ENCODE data around the gene RTN4IP1. TPM values are rescaled to one million over a fixed set of nuclear protein-coding genes. Genes with fewer than 3 reads are reported as not detected.

Gene RTN4IP1
- total and polyA plus RNA-seq, 9 of the 15 experiments (the other 6 are each of a cell fraction or from before 2014, with no cell fraction given) = 17.9 to 46.0 (median 22.2) TPM

GRCh38 chr6:106553440-106553839 lies 75.9 kb downstream of the RTN4IP1 start (continued):
- TF ChIP-seq ZNF586 (CRISPR knock-in tag; conservative IDR thresholded peaks at IDR 0.05) = no peak
- TF ChIP-seq SETDB1 (IDR thresholded peaks at IDR 0.05; ENCODE audit: low read length) = no peak

GRCh38 chr6:106551155-106551554 lies 78.1 kb downstream of the RTN4IP1 start:
- in situ Hi-C loops (cut with MboI) (loop anchor here (25.0 kb wide), 1 partner anchor 436 kb away; no protein-coding TSS in a partner anchor), intact Hi-C loops (cut with micrococcal nuclease) (no loop called here)
- Histone ChIP-seq H3K79me2 (ENCODE audit: control insufficient read depth, insufficient read depth, low read length) (no peaks in the 10 kb centered on the region), H3K4me2 (ENCODE audit: insufficient read depth, low read length) (no peak overlapping the region), H3K4me1 (replicated peaks in 1 of 2; ENCODE audit: control insufficient read depth in 2 of 2, insufficient read depth in 2 of 2, low read length in 2 of 2) (0 out of 5 replicates have a peak, but pooled peaks cover 0 to 3% of the 10 kb centered on the region in 2 experiments), H2AFZ (ENCODE audit: low read depth, low read length) (no peak overlapping the region), H3K27me3 (ENCODE audit: control insufficient read depth in 2 of 2, insufficient read depth in 2 of 2, low read length in 2 of 2) (peaks cover 9 to 19% of the 10 kb centered on the region in 2 experiments; a peak in 3 of 5 replicates), H3K36me3 (ENCODE audit: control insufficient read depth, insufficient read depth, low read length) (no peaks in the 10 kb centered on the region), H3K27ac (ENCODE audit: extremely low read depth, low read depth, low read length) (no peak overlapping the region), H3K9ac (ENCODE audit: insufficient read depth in 1 of 2, low read depth in 2 of 2, low read length in 2 of 2) (no peak overlapping the region), H4K20me1 (replicated peaks; ENCODE audit: control insufficient read depth, insufficient read depth, low read length) (no peaks in the 10 kb centered on the region), H3K9me1 (ENCODE audit: control insufficient read depth, insufficient read depth, low read length) (no peaks in the 10 kb centered on the region), H3K4me3 (no peak overlapping the region), H3K9me3 (replicated peaks; ENCODE audit: control insufficient read depth, insufficient read depth, low read depth, low read length) (no peaks in the 10 kb centered on the region)
- peak; percentile 33 for TF ChIP-seq RBM25 (IDR thresholded peaks at IDR 0.05; ENCODE audit: low read depth, low read length, severe bottlenecking)
- no peak for TF ChIP-seq RUNX1 (IDR thresholded peaks at IDR 0.05; ENCODE audit: low read depth)
- TF ChIP-seq ZNF146 (CRISPR knock-in tag; IDR thresholded peaks at IDR 0.05; ENCODE audit: unreplicated experiment) = peak; percentile 73
- no peak for DNase-seq (ENCODE audit: extremely low read depth in 1 of 4, low spot score in 3 of 4)
- no peak for ATAC-seq
- 2% methylated on average over 3 of the region's 3 CpGs for WGBS (ENCODE audit: insufficient coverage, low coverage, missing lambda C conversion rate)
- no peak for FAIRE-seq
- POLR2A ChIA-PET = no interaction called here
- CTCF ChIA-PET (ENCODE audit: low intra/inter-chr PET ratio) = no interaction called here
- no TSS peak for BruUV-seq (replicated peaks)

GRCh38 chr6:106549521-106549920 lies 79.8 kb downstream of the RTN4IP1 start:
- H4K20me1 ChIP-seq (replicated peaks; ENCODE audit: control insufficient read depth, insufficient read depth, low read length) = no peaks in the 10 kb centered on the region
- H3K36me3 ChIP-seq (ENCODE audit: control insufficient read depth, insufficient read depth, low read length) = no peaks in the 10 kb centered on the region
- no peak for FAIRE-seq
- peaks cover 9 to 20% of the 10 kb centered on the region in 2 experiments; a peak in 3 of 5 replicates for H3K27me3 ChIP-seq (ENCODE audit: control insufficient read depth in 2 of 2, insufficient read depth in 2 of 2, low read length in 2 of 2)
- no TSS peak for BruUV-seq (replicated peaks)
- DNase-seq (ENCODE audit: extremely low read depth in 1 of 4, low spot score in 3 of 4) = no peak
- no peaks in the 10 kb centered on the region for H3K9me1 ChIP-seq (ENCODE audit: control insufficient read depth, insufficient read depth, low read length)
- H3K4me2 ChIP-seq (ENCODE audit: insufficient read depth, low read length) = no peak overlapping the region
- no peak overlapping the region for H3K4me3 ChIP-seq
- in situ Hi-C loops (cut with MboI) (no loop called here), intact Hi-C loops (cut with micrococcal nuclease) (no loop called here)
- ATAC-seq = no peak
- H3K27ac ChIP-seq (ENCODE audit: extremely low read depth, low read depth, low read length) = no peak overlapping the region
- 11% methylated on average over 1 of the region's 1 CpG for WGBS (ENCODE audit: insufficient coverage, low coverage, missing lambda C conversion rate)
- POLR2A ChIA-PET = no interaction called here
- H2AFZ ChIP-seq (ENCODE audit: low read depth, low read length) = no peak overlapping the region
- H3K4me1 ChIP-seq (replicated peaks in 1 of 2; ENCODE audit: control insufficient read depth in 2 of 2, insufficient read depth in 2 of 2, low read length in 2 of 2) = 0 out of 5 replicates have a peak, but pooled peaks cover 0 to 3% of the 10 kb centered on the region in 2 experiments
- no peak for TF ChIP-seq STAT6 (CRISPR knock-in tag; IDR thresholded peaks at IDR 0.05)
- no peaks in the 10 kb centered on the region for H3K79me2 ChIP-seq (ENCODE audit: control insufficient read depth, insufficient read depth, low read length)
- H3K9ac ChIP-seq (ENCODE audit: insufficient read depth in 1 of 2, low read depth in 2 of 2, low read length in 2 of 2) = no peak overlapping the region
- CTCF ChIA-PET (ENCODE audit: low intra/inter-chr PET ratio) = no interaction called here
- no peaks in the 10 kb centered on the region for H3K9me3 ChIP-seq (replicated peaks; ENCODE audit: control insufficient read depth, insufficient read depth, low read depth, low read length)

Data from K562 (cell line).